HG03045 (cell line): Measurements from ENCODE around the gene JAML.

Experiments
- ATAC-seq: cut with Tn5 transposase; IDR thresholded peaks from one replicate; pipeline ENCODE4 v1.9.1; 2021; ENCODE audit warnings: mild to moderate bottlenecking, moderate library complexity; ENCODE audit not compliant: unreplicated experiment

Gene JAML

GRCh38 chr11:118169300-118170140, 55.3 kb downstream of the JAML start:
- no peak for ATAC-seq

DNA sequence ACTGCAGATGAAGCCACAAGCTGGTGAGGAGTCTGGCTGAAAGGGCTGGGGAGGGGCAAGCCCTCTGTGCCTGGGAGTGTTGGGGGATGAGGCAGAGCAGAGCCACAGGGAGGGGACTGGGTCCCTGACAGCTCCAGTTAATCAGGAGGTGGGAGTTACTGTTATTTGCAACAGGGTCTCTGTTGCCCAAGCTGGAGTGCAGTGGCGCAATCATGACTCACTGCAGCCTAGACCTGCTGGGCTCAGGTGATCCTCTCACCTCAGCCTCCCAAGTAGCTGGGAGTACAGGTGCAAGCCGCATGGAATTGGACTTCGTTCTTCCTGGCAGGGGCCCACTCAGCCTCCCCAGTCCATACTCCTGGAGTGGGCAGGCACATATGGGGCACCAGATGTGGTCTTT, 56.1 kb downstream of the JAML start:
- ATAC-seq = no peak

DNA sequence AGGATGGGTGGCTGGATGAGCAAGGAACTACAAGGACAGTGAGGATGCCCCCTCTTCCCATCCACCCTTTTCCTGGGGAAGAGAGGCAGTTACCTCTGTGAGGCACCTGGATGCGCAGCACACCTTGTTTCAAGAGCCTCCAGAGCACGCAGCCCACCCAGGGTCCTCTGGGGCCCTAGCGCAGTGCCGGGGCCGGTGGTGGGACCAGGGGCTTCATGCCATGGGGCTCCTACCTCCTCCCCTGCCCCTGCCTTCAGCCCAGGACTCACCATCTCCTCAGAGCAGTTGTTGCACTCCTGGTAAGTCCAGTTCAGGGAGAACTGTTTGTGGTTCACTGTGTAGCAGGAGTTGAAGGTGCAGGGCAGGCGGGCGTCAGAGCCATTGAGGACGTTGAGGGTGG, 56.5 kb downstream of the JAML start:
- ATAC-seq = no peak

GRCh38 chr11:118167906-118168305, 56.9 kb downstream of the JAML start:
- ATAC-seq = no peak

- ATAC-seq = no peak
These were observed 57.6 kb downstream of the JAML start for GRCh38 chr11:118167253-118167652.

GRCh38 chr11:118166641-118167040, 58.2 kb downstream of the JAML start:
- no peak for ATAC-seq

GRCh38 chr11:118164885-118165284, 59.9 kb downstream of the JAML start:
- ATAC-seq = no peak

DNA sequence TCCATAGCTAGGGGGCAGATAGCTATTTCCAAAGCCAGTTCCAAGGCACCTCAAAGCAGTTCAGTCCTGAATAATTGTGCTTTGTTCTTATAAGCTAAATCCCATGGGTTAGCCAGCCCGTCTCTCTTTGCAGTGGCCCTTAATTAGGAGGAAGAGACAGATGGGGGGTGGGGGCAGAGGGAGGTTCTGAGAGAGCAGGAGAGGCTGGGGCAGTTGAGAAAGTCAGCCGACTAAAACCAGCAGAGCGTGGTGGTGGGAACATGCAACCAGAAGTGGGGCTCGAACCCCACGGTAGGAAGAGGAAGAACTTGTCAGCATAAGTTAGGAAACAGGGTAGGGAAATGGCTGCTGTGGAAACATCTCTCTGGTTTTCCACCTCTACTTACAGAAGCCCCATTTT, 61.3 kb downstream of the JAML start:
- no peak for ATAC-seq

DNA sequence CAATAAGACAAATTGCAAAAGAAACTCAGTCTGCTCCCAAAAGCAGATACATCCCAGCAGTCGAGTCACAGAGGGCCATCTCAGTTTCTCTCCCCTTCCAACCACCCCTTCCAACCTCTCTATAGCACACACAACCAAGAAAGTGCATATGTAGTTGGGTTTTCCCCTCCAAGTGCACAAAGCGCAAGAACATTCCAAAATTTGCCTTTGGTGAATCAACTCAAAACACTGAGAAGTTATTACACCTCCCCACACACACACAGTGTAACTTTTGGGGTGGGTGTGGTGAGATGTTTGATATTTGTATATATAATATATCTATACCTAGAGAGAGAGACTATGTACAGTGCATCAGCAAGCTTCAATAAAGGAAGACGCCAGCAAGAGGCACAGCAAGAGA, 62.0 kb downstream of the JAML start:
- no peak for ATAC-seq

GRCh38 chr11:118161786-118162185, 63.0 kb downstream of the JAML start:
- ATAC-seq = no peak

- ATAC-seq = no peak
These were observed 67.5 kb downstream of the JAML start for GRCh38 chr11:118157186-118157895.

- no peak for ATAC-seq
These were observed 68.2 kb downstream of the JAML start for GRCh38 chr11:118156531-118157185.

GRCh38 chr11:118155776-118156530, 68.9 kb downstream of the JAML start:
- ATAC-seq = no peak

DNA sequence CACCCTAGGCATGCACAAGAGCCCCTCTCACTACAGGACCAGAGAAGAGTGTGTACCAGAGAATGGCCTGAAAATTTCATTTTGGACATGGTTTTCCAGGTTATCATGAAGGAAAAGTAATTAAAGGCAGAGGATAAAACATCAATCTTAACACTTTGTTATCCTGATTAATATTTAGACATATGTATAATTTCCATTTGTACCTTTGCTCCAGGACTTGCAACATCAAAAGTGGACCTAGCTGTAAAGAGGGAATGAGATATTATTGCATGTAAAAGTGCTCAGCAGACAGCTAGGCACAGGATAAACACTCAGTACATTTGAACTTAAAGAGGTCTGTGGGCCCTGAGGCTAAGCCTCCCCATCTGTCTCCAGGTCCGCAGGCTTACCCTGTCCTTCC, 70.2 kb downstream of the JAML start:
- no peak for ATAC-seq

DNA sequence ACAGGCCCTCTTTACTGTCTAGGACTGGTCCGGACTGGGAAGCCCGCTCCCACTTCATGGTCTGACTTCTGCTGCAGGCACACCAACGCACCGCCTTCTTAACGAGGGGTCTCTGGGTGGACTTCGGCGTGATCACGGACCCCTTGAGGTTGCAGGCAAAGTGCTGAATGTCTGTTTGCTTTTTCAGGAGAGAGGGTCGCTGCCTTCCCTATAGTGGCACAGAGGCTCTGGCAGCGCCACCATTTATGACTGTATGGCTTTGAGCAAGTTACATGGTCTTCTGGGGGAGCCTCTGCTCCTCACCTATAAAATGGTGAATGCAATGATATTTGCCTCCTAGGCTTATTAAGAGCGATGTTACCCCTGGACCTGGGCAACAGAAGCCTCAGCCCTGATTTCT, 70.8 kb downstream of the JAML start:
- ATAC-seq = no peak

DNA sequence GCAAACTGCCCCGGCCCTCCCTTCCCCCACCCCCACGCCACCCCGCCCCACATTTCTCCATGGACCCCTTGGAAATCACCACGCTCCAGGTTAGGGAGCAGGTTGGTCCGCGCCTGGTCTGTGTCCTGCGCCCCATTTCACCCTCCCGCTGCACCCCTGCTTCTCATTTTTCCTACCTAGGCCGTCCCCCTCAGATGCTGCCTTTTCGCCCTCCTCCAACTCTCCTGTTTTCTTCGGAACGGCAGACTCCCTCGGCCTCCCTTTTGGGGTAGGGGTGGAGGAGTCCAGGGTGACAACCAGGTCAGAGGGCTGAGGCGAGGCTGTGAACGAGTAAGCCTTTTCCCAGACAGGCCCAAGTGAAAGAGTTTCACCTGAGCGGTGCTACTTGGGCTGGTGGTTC, 71.3 kb downstream of the JAML start:
- no peak for ATAC-seq

DNA sequence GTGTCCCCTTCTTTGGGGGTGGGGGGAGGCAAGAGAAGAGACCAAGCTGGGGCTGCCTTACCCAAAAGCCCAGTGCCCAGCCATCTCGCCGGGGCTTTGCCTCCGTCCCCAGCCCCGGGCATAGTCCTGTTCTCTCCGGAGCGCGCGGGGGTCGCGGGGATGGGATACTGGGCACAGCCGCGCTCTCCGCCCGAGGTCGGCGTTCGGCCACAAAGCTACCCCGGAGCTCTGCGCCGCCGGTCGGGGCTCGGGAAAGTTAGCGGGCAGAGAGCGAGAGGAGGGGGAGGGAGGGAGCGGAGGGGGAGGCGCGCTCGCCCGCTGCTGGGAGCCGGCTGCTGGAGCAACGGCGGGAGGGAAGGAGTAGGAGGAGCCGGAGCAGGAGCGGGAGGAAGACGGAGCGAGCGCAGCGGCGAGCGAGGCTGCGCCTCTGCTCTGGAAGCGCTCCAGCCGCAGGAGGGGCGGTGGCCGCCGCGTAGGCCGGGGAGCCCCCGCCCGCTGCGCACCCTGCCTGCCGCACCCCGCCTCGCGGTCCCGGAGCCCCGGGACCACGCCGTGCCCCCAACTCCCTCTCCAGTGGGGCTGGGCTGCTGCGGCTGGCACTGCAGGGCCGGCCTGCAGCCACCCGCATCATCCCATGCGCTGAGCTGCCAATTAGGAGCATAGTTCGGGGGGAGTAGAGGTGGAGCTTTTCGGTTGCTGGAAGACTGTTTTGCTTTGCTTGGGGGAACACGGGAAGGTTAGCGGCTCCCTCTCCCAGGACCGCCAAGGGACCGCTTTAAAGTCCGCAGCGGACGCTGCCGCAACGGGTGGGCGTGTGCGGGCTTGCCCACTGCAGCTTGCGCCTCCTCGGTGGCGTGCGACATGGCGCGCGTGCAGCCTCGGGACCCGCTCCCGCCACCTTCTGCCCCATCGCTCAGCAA, 72.0 kb downstream of the JAML start, which contains the start of gene SCN4B:
Gene SCN4B (minus strand): TSS at position 272 of the 920 bp plus-strand sequence. CDS start 150 bp downstream, at position 122.
- ATAC-seq = no peak

DNA sequence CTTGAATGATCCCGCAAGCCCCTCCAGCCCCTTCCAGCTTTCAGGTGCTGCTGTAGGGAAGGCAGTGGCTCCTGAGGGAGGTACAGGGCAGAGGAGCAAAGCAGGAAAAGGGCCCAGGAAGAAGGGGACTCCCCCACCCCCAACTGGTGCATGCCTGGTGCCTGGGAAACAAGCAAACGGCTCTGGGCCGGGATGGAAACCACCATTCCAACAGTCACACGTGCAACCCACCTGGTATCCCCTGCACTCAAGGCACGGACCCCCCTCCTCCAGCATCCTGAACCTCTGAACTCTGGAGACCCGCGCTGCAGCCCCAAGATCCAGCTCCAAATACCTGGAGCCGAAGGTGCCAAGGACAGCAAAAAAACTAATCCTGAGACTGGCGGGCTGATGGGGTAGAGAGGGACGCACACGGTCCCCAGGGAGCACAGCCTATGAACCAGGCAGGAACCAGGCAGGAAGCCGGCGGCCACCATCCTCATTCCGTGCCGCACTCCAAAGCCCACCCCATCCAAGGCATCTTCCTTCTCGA, 72.7 kb downstream of the JAML start:
- ATAC-seq = no peak

- no peak for ATAC-seq
These were observed 73.4 kb downstream of the JAML start for GRCh38 chr11:118151431-118151830.

- ATAC-seq = no peak
These were observed 75.3 kb downstream of the JAML start for GRCh38 chr11:118149493-118149892.
